ENCODE measurements around the gene GCC1.

The GCC1 gene

GRCh38 chr7:127535546-127536393 is 49.6 kb downstream of the GCC1 start:
- no peak for DNase-seq

GRCh38 chr7:127534636-127535035 is 50.8 kb downstream of the GCC1 start:
- DNase-seq = no peak

GRCh38 chr7:127532736-127533135 is 52.7 kb downstream of the GCC1 start:
- no peak for DNase-seq

- DNase-seq = no peak
These were observed 53.2 kb downstream of the GCC1 start for GRCh38 chr7:127532151-127532550.
